ENCODE data around the gene CCDC61. TPM values are rescaled to one million over a fixed set of nuclear protein-coding genes. Genes with fewer than 3 reads are reported as not detected.

Gene CCDC61
- total and polyA plus RNA-seq, 2 of the 8 experiments (the other 6 are each of a cell fraction or from before 2014, with no cell fraction given) = 7.8 to 17.4 TPM

GRCh38 chr19:45978156-45978555 lies 17.1 kb upstream of the CCDC61 start:
- Histone ChIP-seq H3K9me3 (ENCODE audit: insufficient read depth in 2 of 2, low read depth in 1 of 2, low read length in 1 of 2) (no peaks in the 10 kb centered on the region), H3K4me2 (ENCODE audit: insufficient read depth in 1 of 2, low read depth in 2 of 2, low read length in 2 of 2) (no peak overlapping the region), H2AFZ (ENCODE audit: low read length) (no peak overlapping the region), H3K9ac (replicated peaks in 1 of 4; ENCODE audit: extremely low read depth in 1 of 4, low read depth in 3 of 4, low read length in 3 of 4) (no peak overlapping the region), H2AK5ac (ENCODE audit: low read depth, low read length) (no peak overlapping the region), H2BK20ac (ENCODE audit: low read length) (no peak overlapping the region), H3K79me2 (ENCODE audit: control insufficient read depth in 1 of 2, insufficient read depth in 2 of 2, low read length in 2 of 2) (no peaks in the 10 kb centered on the region), H2BK120ac (replicated peaks; ENCODE audit: low read depth, low read length) (no peak overlapping the region), H3K23ac (ENCODE audit: insufficient read length) (no peak overlapping the region), H3K27me3 (replicated peaks in 1 of 4; ENCODE audit: control insufficient read depth in 3 of 4, extremely low read depth in 1 of 4, insufficient read depth in 3 of 4, low read length in 3 of 4) (no peaks in the 10 kb centered on the region), H3K56ac (replicated peaks; ENCODE audit: insufficient read length, low read depth, low read length) (no peak overlapping the region), H2BK5ac (ENCODE audit: low read depth, low read length) (no peak overlapping the region), H3K4me3 (ENCODE audit: extremely low read depth in 1 of 4, insufficient read depth in 2 of 4, low read depth in 3 of 4, low read length in 4 of 4) (no peak overlapping the region), H4K5ac (ENCODE audit: insufficient read length, low read depth, low read length) (no peak overlapping the region), H2BK12ac (ENCODE audit: low read depth, low read length) (no peak overlapping the region), H3K23me2 (ENCODE audit: low read depth, low read length) (0 out of 2 replicates have a peak, but pooled peaks cover 2% of the 10 kb centered on the region), H3K36me3 (ENCODE audit: control insufficient read depth in 2 of 4, insufficient read depth in 4 of 4, low read length in 3 of 4) (no peaks in the 10 kb centered on the region), H3K4ac (replicated peaks; ENCODE audit: insufficient read length, low read depth, low read length) (no peak overlapping the region), H2BK15ac (ENCODE audit: low read length) (no peak overlapping the region), H4K8ac (ENCODE audit: extremely low read depth, insufficient read depth, low read length) (no peak overlapping the region), H3K18ac (ENCODE audit: extremely low read depth, low read length) (no peak overlapping the region), H4K20me1 (replicated peaks in 1 of 2; ENCODE audit: control insufficient read depth in 1 of 2, insufficient read depth in 2 of 2, low read length in 2 of 2) (peaks cover 0 to 3% of the 10 kb centered on the region in 2 experiments), H3K27ac (ENCODE audit: low read depth, low read length) (no peak overlapping the region), H4K91ac (replicated peaks; ENCODE audit: insufficient read length, low read length) (no peak overlapping the region), H3K4me1 (replicated peaks in 1 of 4; ENCODE audit: control insufficient read depth in 3 of 4, insufficient read depth in 4 of 4, low read length in 3 of 4) (peaks cover 0 to 7% (median 4%) of the 10 kb centered on the region in 4 experiments; a peak in 3 of 7 replicates), H3K14ac (ENCODE audit: insufficient read length) (no peak overlapping the region), H3K79me1 (ENCODE audit: low read depth, low read length) (no peaks in the 10 kb centered on the region)
- no peak for DNase-seq (ENCODE audit: low read depth in 1 of 2, low spot score in 2 of 2)
- ChIA-PET POLR2A (ENCODE audit: partially characterized antibody) (interaction anchor here (0.8 to 1.2 kb wide), 2 partner anchors 11 to 50 kb away, joined by 3 read pairs; no protein-coding TSS in a partner anchor), CTCF (ENCODE audit: partially characterized antibody) (interaction anchor here (0.6 to 1.6 kb wide), 2 partner anchors 65 to 795 kb away, joined by 3 to 6 read pairs; no protein-coding TSS in a partner anchor)
- WGBS, 2 experiments (ENCODE audit: extremely low coverage in 1 of 2, insufficient coverage in 1 of 2, insufficient read length in 1 of 2, insufficient replicate concordance in 2 of 2, low coverage in 1 of 2, low lambda C conversion rate in 2 of 2, missing lambda C conversion rate in 1 of 2) = 73% methylated on average over 7 of the region's 7 CpGs; no CpG with 5 or more reads in 1 of the 2 experiments
- no peak for FAIRE-seq
- TF ChIP-seq HDAC2 (IDR thresholded peaks at IDR 0.05; ENCODE audit: borderline replicate concordance in 1 of 2, low read depth in 2 of 2, low read length in 2 of 2) (no peak), SAP30 (IDR thresholded peaks at IDR 0.05; ENCODE audit: insufficient read depth, insufficient replicate concordance, low read length) (no peak), SIX5 (IDR thresholded peaks at IDR 0.05; ENCODE audit: low read depth, low read length) (no peak), CTBP2 (IDR thresholded peaks at IDR 0.05; ENCODE audit: borderline replicate concordance, insufficient read depth, insufficient read length, low read length) (no peak), RAD21 (IDR thresholded peaks at IDR 0.05 in 1 of 2, conservative IDR thresholded peaks at IDR 0.05 in 1 of 2; ENCODE audit: low read depth in 2 of 2, low read length in 2 of 2) (no peak), TBP (IDR thresholded peaks at IDR 0.05; ENCODE audit: low read depth, low read length) (no peak), TEAD4 (IDR thresholded peaks at IDR 0.05; ENCODE audit: low read depth, low read length) (no peak), EZH2 (IDR thresholded peaks at IDR 0.05; ENCODE audit: low read depth, low read length, severe bottlenecking) (no peak), SP4 (IDR thresholded peaks at IDR 0.05; ENCODE audit: low read length) (no peak), SP2 (IDR thresholded peaks at IDR 0.05; ENCODE audit: low read length) (no peak), SRF (IDR thresholded peaks at IDR 0.05; ENCODE audit: low read depth, low read length) (no peak), KDM5A (IDR thresholded peaks at IDR 0.05; ENCODE audit: low read length) (no peak), BCL11A (IDR thresholded peaks at IDR 0.05; ENCODE audit: low read depth in 2 of 2, low read length in 2 of 2) (no peak)

Data from H1 (cell line).